ENCODE results near the gene TYROBP. TPM values are rescaled to one million over a fixed set of nuclear protein-coding genes. Genes with fewer than 3 reads are reported as not detected.

The TYROBP gene
- total RNA-seq, 1 experiment from 2014 or later: not detected

Small RNAs within 50 kb of the gene (small RNA-seq; reads per million reads assigned to genes)
- gene AF038458.1 (not detected), gene RN7SL402P (not detected)

Other genes with a start within 250 kb of the TYROBP start
- gene UPK1A, start 241.8 kb downstream of the TYROBP start, total RNA-seq (2014; rRNA removed; shearing (Covaris generic)): not detected in 2 replicates
- gene ZBTB32, start 203.7 kb downstream of the TYROBP start, total RNA-seq (2014; rRNA removed; shearing (Covaris generic)): not detected in 2 replicates
- 29.3 and 30.9 TPM in 2 replicates for gene KMT2B, start 190.3 kb downstream of the TYROBP start, total RNA-seq (2014; rRNA removed; shearing (Covaris generic))
- 10.0 and 13.4 TPM in 2 replicates for gene IGFLR1, start 165.8 kb downstream of the TYROBP start, total RNA-seq (2014; rRNA removed; shearing (Covaris generic))
- 20.0 and 20.9 TPM in 2 replicates for gene U2AF1L4, start 162.9 kb downstream of the TYROBP start, total RNA-seq (2014; rRNA removed; shearing (Covaris generic))
- 76.2 and 77.0 TPM in 2 replicates for gene PSENEN, start 162.6 kb downstream of the TYROBP start, total RNA-seq (2014; rRNA removed; shearing (Covaris generic))
- 13.8 and 15.5 TPM in 2 replicates for gene LIN37, start 159.7 kb downstream of the TYROBP start, total RNA-seq (2014; rRNA removed; shearing (Covaris generic))
- gene HSPB6, start 151.3 kb downstream of the TYROBP start, total RNA-seq (2014; rRNA removed; shearing (Covaris generic)): not detected in 2 replicates
- 17.2 and 21.3 TPM in 2 replicates for gene PROSER3, start 150.1 kb downstream of the TYROBP start, total RNA-seq (2014; rRNA removed; shearing (Covaris generic))
- 4.0 and 57.4 TPM in 2 replicates for gene ARHGAP33, start 132.7 kb downstream of the TYROBP start, total RNA-seq (2014; rRNA removed; shearing (Covaris generic))
- not detected in 2 replicates for gene PRODH2, start 95.5 kb downstream of the TYROBP start, total RNA-seq (2014; rRNA removed; shearing (Covaris generic))
- not detected in 2 replicates for gene NPHS1, start 55.8 kb downstream of the TYROBP start, total RNA-seq (2014; rRNA removed; shearing (Covaris generic))
- not detected in 2 replicates for gene KIRREL2, start 51.4 kb downstream of the TYROBP start, total RNA-seq (2014; rRNA removed; shearing (Covaris generic))
- gene APLP1, start 39.7 kb downstream of the TYROBP start, total RNA-seq (2014; rRNA removed; shearing (Covaris generic)): 7.0 and 12.6 TPM in 2 replicates
- gene NFKBID, start 7.8 kb downstream of the TYROBP start, total RNA-seq (2014; rRNA removed; shearing (Covaris generic)): 26.6 and 31.0 TPM in 2 replicates
- gene HCST, start 5.8 kb downstream of the TYROBP start, total RNA-seq (2014; rRNA removed; shearing (Covaris generic)): 0.47 TPM in 1 of 2 replicates, not detected in the other
- gene LRFN3, start 28.1 kb upstream of the TYROBP start, total RNA-seq (2014; rRNA removed; shearing (Covaris generic)): 3.0 and 6.5 TPM in 2 replicates
- 70.6 and 70.7 TPM in 2 replicates for gene SDHAF1, start 86.9 kb upstream of the TYROBP start, total RNA-seq (2014; rRNA removed; shearing (Covaris generic))
- gene SYNE4, start 100.5 kb upstream of the TYROBP start, total RNA-seq (2014; rRNA removed; shearing (Covaris generic)): 8.6 and 9.4 TPM in 2 replicates
- gene ALKBH6, start 105.9 kb upstream of the TYROBP start, total RNA-seq (2014; rRNA removed; shearing (Covaris generic)): 90.6 and 124 TPM in 2 replicates
- 0.13 and 0.31 TPM in 2 replicates for gene CLIP3, start 124.6 kb upstream of the TYROBP start, total RNA-seq (2014; rRNA removed; shearing (Covaris generic))
- 4.3 and 7.2 TPM in 2 replicates for gene THAP8, start 146.0 kb upstream of the TYROBP start, total RNA-seq (2014; rRNA removed; shearing (Covaris generic))
- 44.1 and 49.0 TPM in 2 replicates for gene WDR62, start 146.6 kb upstream of the TYROBP start, total RNA-seq (2014; rRNA removed; shearing (Covaris generic))
- not detected in 2 replicates for gene OVOL3, start 202.8 kb upstream of the TYROBP start, total RNA-seq (2014; rRNA removed; shearing (Covaris generic))
- 397 and 423 TPM in 2 replicates for gene POLR2I, start 206.6 kb upstream of the TYROBP start, total RNA-seq (2014; rRNA removed; shearing (Covaris generic))
- gene TBCB, start 207.2 kb upstream of the TYROBP start, total RNA-seq (2014; rRNA removed; shearing (Covaris generic)): 420 and 425 TPM in 2 replicates
- 645 and 661 TPM in 2 replicates for gene CAPNS1, start 231.8 kb upstream of the TYROBP start, total RNA-seq (2014; rRNA removed; shearing (Covaris generic))
- not detected in 2 replicates for gene COX7A1, start 244.2 kb upstream of the TYROBP start, total RNA-seq (2014; rRNA removed; shearing (Covaris generic))

All from HT-29 (cell line).